ENCODE results near the gene SPEF1. TPM values are rescaled to one million over a fixed set of nuclear protein-coding genes. Genes with fewer than 3 reads are reported as not detected.
A peak's percentile ranks its signal among the peaks of the same experiment; 100 is the strongest.

Gene SPEF1
- total and polyA plus RNA-seq, 5 experiments from 2014 or later: 0.33 TPM; not detected in 4

- H3K27ac Mint-ChIP-seq: peak overlapping the region in 9 of 10 donors; percentile 77 to 97 (median 90)
- POLR2A ChIA-PET: no interaction called here
- H3K27me3 Mint-ChIP-seq: no peaks in the 10 kb centered on the region
- DNase-seq: peak in 1 of 10 donors; percentile 56
- peaks cover 43 to 82% (median 78%) of the 10 kb centered on the region in 4 donors for H3K4me1 Mint-ChIP-seq
- no peaks in the 10 kb centered on the region for H3K9me3 Mint-ChIP-seq
- ATAC-seq: no peak
- H3K4me3 Mint-ChIP-seq: peak overlapping the region in 4 of 10 donors; percentile 4 to 49 (median 22)
- peaks cover 9 to 71% (median 40%) of the 10 kb centered on the region in 3 donors for H3K36me3 Mint-ChIP-seq
Observed at GRCh38 chr20:3804254-3804751, 23.1 kb upstream of the SPEF1 start.

GRCh38 chr20:3803854-3804253 is 22.6 kb upstream of the SPEF1 start:
- H3K9me3 Mint-ChIP-seq: no peaks in the 10 kb centered on the region
- peak overlapping the region; percentile 77 to 97 (median 88) for H3K27ac Mint-ChIP-seq
- H3K4me3 Mint-ChIP-seq: peak overlapping the region in 5 of 10 donors; percentile 4 to 50 (median 36)
- DNase-seq (peak in 1 of 10 donors; percentile 38), ATAC-seq (no peak)
- peaks cover 9 to 74% (median 42%) of the 10 kb centered on the region in 3 donors for H3K36me3 Mint-ChIP-seq
- peaks cover 44 to 85% (median 82%) of the 10 kb centered on the region in 4 donors for H3K4me1 Mint-ChIP-seq
- POLR2A ChIA-PET: no interaction called here
- H3K27me3 Mint-ChIP-seq: no peaks in the 10 kb centered on the region

- H3K27me3 Mint-ChIP-seq: no peaks in the 10 kb centered on the region
- peaks cover 45 to 89% (median 85%) of the 10 kb centered on the region in 4 donors for H3K4me1 Mint-ChIP-seq
- POLR2A ChIA-PET: no interaction called here
- peak in 1 of 10 donors; percentile 32 for DNase-seq
- H3K36me3 Mint-ChIP-seq: peaks cover 9 to 80% (median 45%) of the 10 kb centered on the region in 3 donors
- no peak for ATAC-seq
- peak overlapping the region in 1 of 10 donors; percentile 56 for H3K4me3 Mint-ChIP-seq
- H3K9me3 Mint-ChIP-seq: no peaks in the 10 kb centered on the region
- H3K27ac Mint-ChIP-seq: peak overlapping the region; percentile 69 to 97 (median 92)
Observed at GRCh38 chr20:3803289-3803688, 22.0 kb upstream of the SPEF1 start.

DNA sequence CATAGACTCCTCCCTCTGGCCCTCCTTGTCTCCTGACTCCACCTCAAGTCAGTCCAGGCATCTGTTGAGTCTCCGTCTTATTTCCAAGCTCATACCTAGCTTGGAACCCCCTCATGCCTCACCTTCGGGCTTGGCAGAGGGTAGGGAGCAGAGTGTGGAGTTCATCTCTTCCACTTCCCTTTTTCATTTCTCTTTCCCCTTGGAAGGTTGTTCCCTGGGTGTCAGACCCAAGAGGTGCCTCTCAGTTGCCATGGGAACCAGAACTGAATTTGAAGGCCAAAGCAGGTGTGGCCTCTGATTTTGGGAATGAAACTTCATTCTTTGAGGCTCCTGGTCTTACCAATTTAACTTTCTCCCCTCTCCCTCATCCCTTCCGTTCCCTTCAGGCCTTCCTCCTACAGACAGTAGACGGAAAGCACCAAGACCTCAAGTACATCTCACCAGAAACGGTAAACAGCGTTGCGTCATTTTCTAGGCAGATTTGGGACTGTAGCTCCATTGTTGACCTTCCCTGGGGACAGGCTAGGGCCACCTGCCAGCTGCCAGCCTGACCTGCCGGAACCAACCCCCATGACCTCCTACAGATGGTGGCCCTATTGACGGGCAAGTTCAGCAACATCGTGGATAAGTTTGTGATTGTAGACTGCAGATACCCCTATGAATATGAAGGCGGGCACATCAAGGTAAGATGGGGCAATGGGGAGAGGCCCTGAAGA is 21.4 kb upstream of the SPEF1 start:
- peak overlapping the region in 8 of 10 donors; percentile 19 to 61 (median 42) for H3K4me3 Mint-ChIP-seq
- POLR2A ChIA-PET: no interaction called here

GRCh38 chr20:3801846-3802245 is 20.6 kb upstream of the SPEF1 start:
- Mint-ChIP-seq H3K9me3 (no peaks in the 10 kb centered on the region), H3K27me3 (no peaks in the 10 kb centered on the region), H3K4me1 (peaks cover 43 to 89% (median 82%) of the 10 kb centered on the region in 4 donors), H3K4me3 (peak overlapping the region in 3 of 10 donors; percentile 11 to 50 (median 48)), H3K36me3 (peaks cover 9 to 86% (median 56%) of the 10 kb centered on the region in 3 donors), H3K27ac (peak overlapping the region; percentile 43 to 99 (median 96))
- POLR2A ChIA-PET: interaction anchor here (1.4 kb wide), 1 partner anchor 34 kb away, joined by 4 read pairs; the partner anchor contains the start of gene ADISSP
- ATAC-seq: no peak
- peak in 1 of 10 donors; percentile 44 for DNase-seq

More for the DNA sequence above, 21.4 kb upstream of the SPEF1 start:
- Mint-ChIP-seq H3K9me3 (no peaks in the 10 kb centered on the region), H3K27me3 (no peaks in the 10 kb centered on the region), H3K36me3 (peaks cover 9 to 85% (median 51%) of the 10 kb centered on the region in 3 donors), H3K4me1 (peaks cover 47 to 89% (median 85%) of the 10 kb centered on the region in 4 donors), H3K27ac (peak overlapping the region; percentile 84 to 97 (median 93))
- no peak for DNase-seq
- ATAC-seq: no peak

GRCh38 chr20:3801299-3801698 is 20.1 kb upstream of the SPEF1 start:
- DNase-seq: peak in 1 of 10 donors; percentile 40
- Mint-ChIP-seq H3K36me3 (peaks cover 9 to 82% (median 55%) of the 10 kb centered on the region in 3 donors), H3K27ac (peak overlapping the region; percentile 72 to 99 (median 97)), H3K9me3 (no peaks in the 10 kb centered on the region), H3K27me3 (no peaks in the 10 kb centered on the region), H3K4me3 (peak overlapping the region in 5 of 10 donors; percentile 10 to 68 (median 13)), H3K4me1 (peaks cover 40 to 87% (median 80%) of the 10 kb centered on the region in 4 donors)
- no peak for ATAC-seq
- POLR2A ChIA-PET: interaction anchor here (1.4 to 4.0 kb wide), 2 partner anchors 14 to 34 kb away, joined by 4 to 34 read pairs; partner anchors contain the start of genes ADISSP and CENPB

- POLR2A ChIA-PET: interaction anchor here (1.4 to 4.0 kb wide), 2 partner anchors 14 to 33 kb away, joined by 4 to 34 read pairs; partner anchors contain the start of genes ADISSP and CENPB
- H3K4me1 Mint-ChIP-seq: peaks cover 41 to 83% (median 79%) of the 10 kb centered on the region in 4 donors
- H3K4me3 Mint-ChIP-seq: peak overlapping the region in 5 of 10 donors; percentile 13 to 99 (median 58)
- DNase-seq: peak in 1 of 10 donors; percentile 28
- H3K27ac Mint-ChIP-seq: peak overlapping the region; percentile 84 to 99 (median 97)
- no peaks in the 10 kb centered on the region for H3K9me3 Mint-ChIP-seq
- H3K27me3 Mint-ChIP-seq: no peaks in the 10 kb centered on the region
- peaks cover 9 to 78% (median 55%) of the 10 kb centered on the region in 3 donors for H3K36me3 Mint-ChIP-seq
- ATAC-seq: no peak
Observed at GRCh38 chr20:3800878-3801260, 19.6 kb upstream of the SPEF1 start.

DNA sequence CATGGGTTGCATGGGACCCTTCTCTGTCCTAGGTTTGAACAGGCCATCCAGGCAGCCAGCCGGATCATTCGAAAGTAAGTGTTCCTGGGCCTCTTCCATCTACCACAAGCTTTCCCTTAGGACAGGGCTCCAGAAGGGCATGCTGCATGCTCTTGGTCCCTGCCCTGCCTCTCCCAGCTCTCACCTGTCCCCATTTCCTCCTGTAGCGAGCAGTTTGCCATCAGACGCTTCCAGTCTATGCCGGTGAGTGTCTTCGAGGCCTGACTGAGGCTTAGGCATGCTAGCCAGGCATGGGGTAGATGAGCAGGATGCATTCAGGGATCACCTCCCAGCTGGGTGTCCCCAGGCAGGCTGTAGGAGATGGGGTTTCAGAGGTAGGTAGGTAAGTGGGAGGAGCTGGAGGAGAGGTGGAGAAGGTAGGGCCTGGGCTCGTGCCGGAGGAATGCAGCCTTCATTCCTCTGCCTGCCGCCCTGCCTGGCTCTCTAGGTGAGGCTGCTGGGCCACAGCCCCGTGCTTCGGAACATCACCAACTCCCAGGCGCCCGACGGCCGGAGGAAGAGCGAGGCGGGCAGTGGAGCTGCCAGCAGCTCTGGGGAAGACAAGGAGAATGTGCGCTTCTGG is 19.1 kb upstream of the SPEF1 start:
- ATAC-seq (no peak), DNase-seq (peak in 1 of 10 donors; percentile 44)
- Mint-ChIP-seq H3K9me3 (no peaks in the 10 kb centered on the region), H3K36me3 (peaks cover 9 to 73% (median 52%) of the 10 kb centered on the region in 3 donors), H3K4me3 (peak overlapping the region; percentile 52 to 100 (median 98)), H3K4me1 (peaks cover 41 to 83% (median 79%) of the 10 kb centered on the region in 4 donors), H3K27me3 (no peaks in the 10 kb centered on the region), H3K27ac (peak overlapping the region; percentile 85 to 99 (median 97))
- POLR2A ChIA-PET: interaction anchor here (1.4 to 4.0 kb wide), 3 partner anchors 14 to 33 kb away, joined by 4 to 34 read pairs (median 13); partner anchors contain the start of genes ADISSP and CENPB

DNA sequence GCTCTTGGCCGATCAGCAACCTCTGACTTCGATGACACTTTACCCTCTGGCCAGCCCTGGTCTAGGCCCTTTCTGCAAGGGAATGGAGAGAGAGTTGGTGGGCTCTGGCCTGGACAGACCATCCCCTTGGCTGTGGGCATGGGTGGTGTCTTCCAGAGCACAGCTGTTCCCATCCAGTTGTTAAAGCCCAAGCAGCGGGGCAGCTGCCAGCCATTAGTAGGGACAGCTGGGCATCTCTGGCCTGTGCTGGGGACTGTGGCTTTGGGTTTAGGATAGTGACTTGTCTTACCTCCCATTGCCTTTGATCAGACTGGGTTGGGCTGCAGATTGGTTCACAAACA is 17.6 kb upstream of the SPEF1 start:
- H3K36me3 Mint-ChIP-seq: peaks cover 9 to 59% (median 44%) of the 10 kb centered on the region in 3 donors
- POLR2A ChIA-PET: interaction anchor here (1.2 to 4.0 kb wide), 4 partner anchors 12 to 31 kb away, joined by 3 to 34 read pairs (median 9); partner anchors contain the start of genes ADISSP and CENPB
- no peak for ATAC-seq

GRCh38 chr20:3798373-3798768 is 17.1 kb upstream of the SPEF1 start:
- H3K9me3 Mint-ChIP-seq: no peaks in the 10 kb centered on the region
- ATAC-seq (no peak), DNase-seq (no peak)
- POLR2A ChIA-PET: interaction anchor here (0.6 to 4.0 kb wide), 5 partner anchors 12 to 72 kb away, joined by 3 to 34 read pairs (median 5); partner anchors contain the start of genes ADISSP and CENPB
- peaks cover 29 to 67% (median 66%) of the 10 kb centered on the region in 4 donors for H3K4me1 Mint-ChIP-seq
- H3K4me3 Mint-ChIP-seq: peak overlapping the region; percentile 95 to 100 (median 98)
- H3K36me3 Mint-ChIP-seq: peaks cover 9 to 54% (median 39%) of the 10 kb centered on the region in 3 donors
- H3K27ac Mint-ChIP-seq: peak overlapping the region; percentile 94 to 99 (median 97)
- H3K27me3 Mint-ChIP-seq: no peaks in the 10 kb centered on the region

More for the DNA sequence above, 17.6 kb upstream of the SPEF1 start:
- no peaks in the 10 kb centered on the region for H3K9me3 Mint-ChIP-seq
- no peaks in the 10 kb centered on the region for H3K27me3 Mint-ChIP-seq
- no peak for DNase-seq
- H3K27ac Mint-ChIP-seq: peak overlapping the region; percentile 94 to 99 (median 97)
- peak overlapping the region; percentile 95 to 100 (median 98) for H3K4me3 Mint-ChIP-seq
- H3K4me1 Mint-ChIP-seq: peaks cover 33 to 73% (median 72%) of the 10 kb centered on the region in 4 donors

- Mint-ChIP-seq H3K4me1 (peaks cover 25 to 62% (median 61%) of the 10 kb centered on the region in 4 donors), H3K27ac (peak overlapping the region; percentile 94 to 99 (median 97)), H3K27me3 (no peaks in the 10 kb centered on the region), H3K9me3 (no peaks in the 10 kb centered on the region), H3K36me3 (peaks cover 4 to 48% (median 33%) of the 10 kb centered on the region in 3 donors), H3K4me3 (peak overlapping the region; percentile 95 to 100 (median 98))
- POLR2A ChIA-PET: interaction anchor here (0.6 to 4.0 kb wide), 4 partner anchors 11 to 73 kb away, joined by 3 to 34 read pairs (median 5); partner anchors contain the start of gene CENPB
- ATAC-seq: peak in 1 of 2 donors; percentile 31
- peak in 5 of 10 donors; percentile 31 to 74 (median 51) for DNase-seq
Observed at GRCh38 chr20:3797592-3798372, 16.5 kb upstream of the SPEF1 start.

All from naive thymus-derived CD8-positive, alpha-beta T cell (primary cell).